NT2/D1 (cell line): Measurements from ENCODE around the gene GALNT1.

Experiments
- SUZ12 ChIP-seq: IDR thresholded peaks from 2 replicates; pipeline ENCODE4 v1.6.1; 2011; ENCODE audit not compliant: insufficient read length, insufficient read depth; ENCODE audit errors: extremely low read depth
- YY1 ChIP-seq: IDR thresholded peaks from 2 replicates; pipeline ENCODE4 v1.6.1; 2011; ENCODE audit not compliant: insufficient read length, insufficient read depth
- ZNF274 ChIP-seq: IDR thresholded peaks from 2 replicates; pipeline ENCODE4 v1.6.1; 2011; ENCODE audit warnings: mild to moderate bottlenecking, low read depth, low read length

DNA sequence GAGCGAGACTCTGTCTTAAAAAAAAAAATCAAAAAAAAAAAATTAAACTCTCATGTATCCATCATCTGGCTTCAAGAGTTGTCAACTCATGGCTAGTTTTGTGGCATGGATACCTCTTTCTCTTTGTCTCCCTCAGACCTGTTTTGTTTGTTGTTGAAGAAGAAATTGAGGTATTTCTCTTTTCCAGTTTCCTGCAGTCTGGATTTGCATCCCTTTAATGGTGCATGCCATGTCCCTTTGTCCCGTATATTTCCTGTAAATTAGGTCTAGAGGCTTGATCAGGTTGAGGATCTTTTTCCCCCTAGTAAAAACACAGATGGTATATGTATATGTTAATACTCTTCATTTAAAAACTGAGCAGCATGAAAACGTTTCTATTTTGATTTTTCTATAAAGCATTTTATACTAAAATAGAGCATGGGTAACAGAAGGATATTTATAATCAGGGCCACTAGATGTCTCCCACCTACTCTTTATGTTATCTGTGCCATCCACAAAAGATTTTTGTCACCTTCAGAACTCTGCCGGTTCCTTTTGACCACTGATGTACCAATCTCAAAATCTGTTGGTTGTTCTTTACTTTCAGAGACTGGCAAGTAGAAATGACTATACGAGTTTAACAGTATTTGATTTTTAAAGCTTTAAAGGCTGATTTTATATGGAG lies 80.1 kb downstream of the GALNT1 start:
- no peak for TF ChIP-seq ZNF274
- TF ChIP-seq SUZ12 = no peak
- TF ChIP-seq YY1 = no peak
